NCI-H128 (cell line): Measurements from ENCODE around the gene CHRM2.
"Not testable (repeated sequence)": the region's sequence is repeated elsewhere in the genome, so short reads cannot be mapped to it uniquely, and the experiment has no call there.

Experiments
- DNase-seq: peaks from one replicate; lab custom pipeline; 2025; ENCODE audit not compliant: unreplicated experiment; lab: John Stamatoyannopoulos, UW

The CHRM2 gene

DNA sequence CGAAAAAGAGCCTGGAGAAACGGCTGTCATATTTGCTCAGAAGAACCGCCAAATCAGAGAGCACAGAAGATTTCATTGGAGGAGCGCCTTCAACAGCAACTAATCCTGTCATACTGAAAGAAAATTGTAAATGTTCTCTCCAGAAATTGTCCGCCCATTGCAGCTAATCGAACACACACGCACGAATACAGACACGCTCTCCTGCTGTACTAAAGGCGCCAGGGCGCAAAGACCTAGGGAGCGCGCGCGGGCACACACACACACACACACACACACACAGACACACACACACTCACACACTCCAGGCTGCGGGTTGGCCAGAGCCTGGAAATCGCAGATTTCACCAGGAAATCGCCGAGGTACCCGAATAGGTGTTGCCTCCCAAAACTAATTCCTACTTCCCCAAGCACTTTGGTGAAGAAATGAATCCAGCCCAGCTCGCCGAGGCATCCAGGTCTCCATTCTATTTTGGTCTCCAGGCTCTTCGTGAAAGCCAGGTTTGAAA lies at the start of gene CHRM2:
Gene CHRM2, plus strand, starts transcription at position 157 of the 505 bp plus-strand sequence. CDS start 146,214 bp downstream, outside the sequence.
- DNase-seq, result no peak

DNA sequence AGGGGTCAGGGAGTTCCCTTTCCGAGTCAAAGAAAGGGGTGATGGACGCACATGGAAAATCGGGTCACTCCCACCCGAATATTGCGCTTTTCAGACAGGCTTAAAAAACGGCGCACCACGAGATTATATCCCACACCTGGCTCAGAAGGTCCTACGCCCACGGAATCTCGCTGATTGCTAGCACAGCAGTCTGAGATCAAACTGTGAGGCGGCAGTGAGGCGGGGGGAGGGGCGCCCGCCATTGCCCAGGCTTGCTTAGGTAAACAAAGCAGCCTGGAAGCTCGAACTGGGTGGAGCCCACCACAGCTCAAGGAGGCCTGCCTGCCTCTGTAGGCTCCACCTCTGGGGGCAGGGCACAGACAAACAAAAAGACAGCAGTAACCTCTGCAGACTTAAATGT lies 37.1 kb upstream of the CHRM2 start:
- not testable (repeated sequence) for DNase-seq

DNA sequence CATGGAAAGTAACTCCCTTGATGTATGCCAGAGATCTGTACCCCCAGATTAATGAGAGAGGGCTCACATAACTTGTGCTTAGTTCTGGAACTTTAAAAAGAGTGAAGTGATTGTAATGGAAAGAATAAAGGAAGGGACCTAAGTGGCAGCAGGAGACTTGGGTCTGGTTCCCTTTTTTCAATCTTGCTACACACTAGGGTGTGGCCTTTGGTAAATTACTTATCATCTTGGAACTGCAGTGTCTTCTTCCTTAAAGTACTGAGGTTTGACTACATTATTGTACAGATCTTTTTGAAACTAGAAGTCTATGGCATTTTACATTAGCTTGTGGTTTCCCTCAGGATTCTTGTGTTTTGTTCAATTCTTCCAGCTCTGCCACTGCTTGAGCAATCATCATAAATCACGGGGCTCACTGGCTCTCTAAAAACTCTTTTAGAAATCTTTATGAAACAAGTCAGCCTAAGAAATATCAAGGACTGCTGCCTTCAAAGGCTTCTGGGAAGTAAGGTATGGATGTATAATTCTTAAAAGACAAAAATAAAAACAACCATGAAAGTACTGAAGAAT lies 22.5 kb upstream of the CHRM2 start:
- DNase-seq, result no peak

DNA sequence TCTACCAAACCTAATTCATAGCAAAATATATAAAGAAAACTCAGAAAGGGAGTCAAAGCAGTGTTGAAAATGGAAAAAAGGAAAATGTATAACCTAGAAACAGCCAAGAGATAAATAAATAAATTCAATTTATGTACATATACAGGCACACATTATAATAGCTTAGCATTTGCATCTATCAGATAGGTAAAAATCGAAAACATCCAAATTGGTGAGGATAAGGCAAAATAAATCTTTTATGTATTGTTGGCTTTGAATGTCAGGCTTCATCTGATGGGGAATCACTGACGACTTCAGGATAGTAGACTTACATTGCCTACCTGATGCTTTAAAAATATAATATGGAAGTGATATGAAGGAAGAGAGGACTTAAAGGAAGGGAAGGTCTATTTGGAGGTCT lies 20.6 kb upstream of the CHRM2 start:
- DNase-seq, result no peak

DNA sequence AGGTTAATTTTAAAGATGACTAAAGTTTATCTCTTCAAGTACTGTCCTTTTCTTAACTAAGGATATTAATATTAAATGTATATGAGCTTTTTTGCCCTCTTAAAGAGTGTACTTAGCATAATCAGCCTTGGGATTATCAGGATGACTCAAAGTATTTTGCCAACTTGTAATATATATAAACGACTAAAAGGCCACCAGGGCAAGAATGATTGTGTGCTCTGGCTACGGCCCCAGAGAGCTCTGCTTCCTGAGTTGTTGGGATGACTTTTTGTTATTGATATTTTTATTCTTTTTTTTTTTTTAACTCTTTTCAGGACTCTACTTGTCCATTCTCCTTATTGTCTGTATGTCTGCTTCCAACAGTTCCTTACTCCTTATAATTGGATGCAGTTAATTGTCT lies 14.8 kb upstream of the CHRM2 start:
- no peak for DNase-seq

DNA sequence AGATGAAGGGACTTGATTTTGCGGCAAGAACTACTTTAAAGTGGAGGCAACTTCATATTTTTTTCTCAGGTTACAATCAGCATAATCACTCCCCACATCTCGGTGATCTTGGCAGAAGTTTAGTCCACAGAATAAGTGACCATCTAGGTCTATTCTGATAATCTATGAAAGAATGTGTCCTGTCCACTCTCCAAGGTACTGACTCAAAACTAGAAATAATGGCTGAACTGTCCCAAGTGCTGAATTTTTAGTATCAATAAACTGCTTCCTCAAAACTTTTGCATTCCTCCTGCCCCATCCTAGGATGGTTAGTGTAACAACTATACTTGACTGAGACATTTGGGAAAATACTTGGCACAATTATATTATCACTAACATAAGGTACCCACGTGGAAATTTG lies 10.9 kb upstream of the CHRM2 start:
- DNase-seq, result no peak

DNA sequence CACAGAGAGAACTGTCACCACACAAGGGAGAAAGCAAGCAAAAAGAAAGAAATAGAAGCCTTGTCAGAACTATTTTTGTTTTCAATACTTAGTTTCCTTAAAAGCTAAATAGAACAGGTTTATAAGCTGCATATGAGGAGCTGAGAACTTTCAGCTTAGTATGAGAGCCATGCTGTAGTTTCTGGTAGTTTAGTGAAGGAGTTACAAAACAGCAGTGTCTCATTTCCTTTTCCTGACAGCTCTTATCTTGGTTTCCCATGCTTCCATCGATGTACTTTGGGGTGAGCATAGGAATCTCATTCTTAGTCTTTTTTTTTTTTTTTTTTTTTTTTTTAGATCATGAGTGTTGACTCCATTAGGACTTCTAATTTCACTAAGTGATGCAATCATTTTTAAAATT lies 8.6 kb upstream of the CHRM2 start:
- DNase-seq, result no peak

DNA sequence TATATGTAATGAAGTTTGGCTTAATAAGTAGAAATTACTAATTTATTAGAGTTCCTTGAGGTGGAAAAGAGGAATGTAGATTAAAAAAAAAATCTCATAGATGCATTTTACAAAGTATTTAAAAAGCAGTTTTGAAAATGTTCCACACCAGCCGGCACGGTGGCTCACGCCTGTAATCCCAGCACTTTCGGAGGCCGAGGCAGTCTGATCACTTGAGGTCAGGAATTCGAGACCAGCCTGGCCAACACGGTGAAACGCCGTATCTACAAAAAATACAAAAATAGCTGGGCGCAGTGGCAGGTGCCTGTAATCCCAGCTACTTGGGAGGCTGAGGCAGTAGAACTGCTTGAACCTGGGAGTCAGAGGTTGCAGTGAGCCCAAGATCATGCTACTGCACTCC lies 3.2 kb upstream of the CHRM2 start:
- DNase-seq, result no peak

DNA sequence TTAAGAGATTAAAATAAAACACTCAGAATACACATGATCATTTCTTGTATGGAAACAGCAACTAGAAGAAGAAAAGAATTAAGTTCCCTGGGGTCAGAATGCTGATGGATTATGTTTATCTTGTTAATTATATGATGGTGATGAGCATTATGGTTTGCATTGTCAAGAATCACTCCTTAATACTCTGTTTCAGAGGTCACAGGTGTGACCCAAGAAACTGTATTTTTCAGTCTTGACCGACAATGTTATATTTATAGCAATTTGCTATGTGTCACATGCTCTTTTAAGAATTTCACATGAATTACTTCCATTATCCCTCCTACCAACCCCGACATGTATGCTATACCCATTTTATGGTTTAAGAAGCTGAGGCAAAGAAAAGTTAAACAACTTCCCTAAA lies 2.7 kb upstream of the CHRM2 start:
- no peak for DNase-seq

DNA sequence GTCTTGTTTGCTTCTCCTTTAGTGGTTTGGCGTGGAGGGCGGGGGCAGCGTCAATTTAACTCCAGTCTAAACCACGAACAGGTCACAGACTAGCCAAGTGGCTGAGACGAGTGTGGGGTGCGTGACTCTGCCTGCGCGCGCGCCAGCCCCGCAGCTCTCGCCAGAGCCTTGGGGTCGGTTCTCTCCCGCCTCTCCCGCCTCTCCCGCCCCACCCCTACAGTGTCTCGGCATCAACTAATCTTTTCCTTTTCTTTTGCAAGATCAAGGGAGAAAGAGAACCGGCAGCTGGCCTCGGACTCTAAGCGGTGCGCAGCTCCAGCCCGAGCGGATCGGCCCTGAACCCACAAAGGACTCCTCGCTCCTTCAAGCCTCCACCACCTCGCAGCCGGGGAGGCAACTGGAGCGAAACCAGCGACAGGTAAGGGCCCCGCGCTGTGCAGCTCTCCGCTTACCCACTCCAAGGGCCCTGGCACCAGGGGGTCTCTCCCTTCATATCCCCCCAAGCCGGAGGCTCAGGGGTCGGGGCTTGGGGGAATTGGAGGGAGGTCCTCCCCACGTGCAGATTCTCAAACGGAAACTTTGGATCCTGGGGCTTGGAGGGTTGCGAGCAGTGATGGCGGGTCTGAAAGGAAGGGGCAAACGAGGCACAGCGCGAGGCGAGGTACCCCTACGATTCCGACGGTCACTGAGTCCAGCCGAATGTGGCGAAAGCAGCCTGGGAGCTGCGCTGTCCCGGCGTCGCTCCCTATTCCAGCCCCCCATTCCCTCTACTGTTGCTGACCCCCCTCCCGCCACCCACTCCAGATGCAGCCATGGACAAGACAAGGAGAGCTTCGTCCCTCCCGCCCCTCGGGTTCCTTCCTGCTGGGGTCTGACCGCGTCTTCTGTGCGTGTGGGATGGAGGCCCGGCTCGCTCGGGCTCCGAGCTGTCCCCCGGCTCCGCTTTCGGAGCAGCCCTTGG lies 829 bp downstream of the CHRM2 start:
- no peak for DNase-seq

DNA sequence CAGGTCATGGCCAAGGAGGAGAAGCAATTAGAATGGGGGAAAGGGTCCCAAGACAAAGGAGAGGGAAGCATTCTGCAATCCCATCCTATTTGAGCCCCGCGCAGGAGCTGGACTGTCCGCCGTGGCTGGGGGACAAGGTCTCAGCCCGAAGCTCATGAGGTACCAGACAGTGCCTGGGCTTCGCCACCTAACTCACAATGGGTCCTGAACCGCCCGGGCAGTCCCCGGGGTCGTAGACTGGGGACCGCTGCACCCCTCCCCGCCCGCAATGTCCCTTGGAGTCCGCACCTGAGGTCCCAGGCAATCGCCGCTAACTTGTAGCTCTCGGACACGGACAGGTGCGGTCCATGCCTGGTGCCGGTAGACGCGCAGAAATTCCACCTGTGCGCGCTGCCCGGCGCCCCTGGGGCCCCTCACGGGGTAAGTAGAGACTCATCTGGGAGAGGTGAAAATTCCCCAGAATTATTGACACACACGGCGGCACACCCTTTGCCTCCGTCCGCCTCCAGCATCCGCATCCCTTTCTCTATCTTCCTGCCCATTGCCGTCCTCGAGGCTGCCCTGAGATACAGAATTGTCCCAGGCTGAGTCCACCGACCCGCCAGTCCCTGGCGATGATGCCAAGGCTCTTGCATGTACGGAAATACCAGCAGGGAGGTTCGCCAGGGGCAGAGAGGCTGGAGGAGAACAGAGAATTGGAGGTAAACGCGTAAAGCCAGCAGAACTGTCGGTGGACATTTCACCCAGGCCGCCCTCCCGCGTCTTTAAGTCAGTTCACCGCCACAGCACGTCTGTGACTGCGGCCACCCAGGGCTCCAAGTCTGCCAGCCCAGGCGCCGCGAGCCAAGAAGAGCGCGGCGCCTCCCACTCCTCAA lies 1.8 kb downstream of the CHRM2 start:
- no peak for DNase-seq

DNA sequence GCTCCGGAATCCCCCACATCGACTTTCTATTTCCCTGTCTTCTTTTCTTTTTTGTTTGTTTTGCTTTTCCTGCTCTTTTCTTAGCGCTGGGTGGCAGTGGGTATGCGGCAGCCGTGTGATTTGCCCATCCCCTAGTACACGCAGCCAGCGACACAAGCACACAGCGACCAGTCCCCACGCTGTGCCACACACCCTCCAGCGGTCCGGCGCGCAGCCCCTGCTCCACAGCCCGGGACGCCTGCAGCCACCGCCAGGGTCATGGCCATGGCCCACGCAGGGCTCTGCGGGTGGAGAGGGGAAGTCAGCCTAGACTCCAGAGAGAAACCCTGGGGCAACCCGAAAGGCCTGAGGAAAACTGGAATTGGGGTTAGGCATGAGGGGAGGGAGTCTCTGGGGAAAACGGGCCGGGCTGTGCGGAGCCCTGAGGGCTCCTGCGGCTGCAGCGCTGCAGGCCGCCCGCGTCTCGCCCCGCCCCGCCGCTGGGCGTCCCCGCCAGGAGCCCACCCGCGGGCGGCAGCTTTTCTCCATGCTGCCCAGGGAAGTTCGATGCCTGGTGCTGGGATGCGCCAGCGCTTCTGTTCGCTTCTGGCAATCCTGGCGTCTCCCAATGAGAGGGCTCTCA lies 2.5 kb downstream of the CHRM2 start:
- no peak for DNase-seq

DNA sequence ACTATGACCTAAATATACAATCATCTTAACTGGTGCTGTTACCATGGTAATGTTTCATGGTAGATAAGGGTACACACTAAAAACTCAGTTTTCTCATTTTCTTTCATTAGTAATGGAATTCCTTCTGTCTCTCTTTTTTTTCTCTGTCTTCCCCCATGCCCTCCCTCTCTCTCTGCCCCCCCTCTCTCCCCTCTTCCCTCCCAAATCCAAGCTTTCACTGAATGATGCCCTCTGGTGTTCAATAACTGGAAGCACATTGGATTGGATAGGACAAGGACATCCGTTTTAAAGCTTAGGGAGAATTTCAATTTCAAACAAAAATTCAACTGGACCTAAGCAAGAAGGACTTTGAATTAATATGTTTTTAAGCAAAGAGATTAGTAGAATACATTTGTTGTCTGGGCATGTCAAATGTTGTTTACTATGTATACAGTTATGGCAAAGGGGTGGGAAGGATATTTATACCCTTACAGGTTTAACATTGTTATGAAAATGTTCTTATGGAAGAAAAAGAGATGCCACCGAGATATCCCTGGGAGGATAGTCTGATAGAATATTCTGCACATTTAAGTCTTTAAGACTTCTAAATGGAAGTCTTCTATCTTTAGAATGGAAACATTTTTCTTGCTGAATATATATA lies 6.1 kb downstream of the CHRM2 start:
- DNase-seq, result no peak

DNA sequence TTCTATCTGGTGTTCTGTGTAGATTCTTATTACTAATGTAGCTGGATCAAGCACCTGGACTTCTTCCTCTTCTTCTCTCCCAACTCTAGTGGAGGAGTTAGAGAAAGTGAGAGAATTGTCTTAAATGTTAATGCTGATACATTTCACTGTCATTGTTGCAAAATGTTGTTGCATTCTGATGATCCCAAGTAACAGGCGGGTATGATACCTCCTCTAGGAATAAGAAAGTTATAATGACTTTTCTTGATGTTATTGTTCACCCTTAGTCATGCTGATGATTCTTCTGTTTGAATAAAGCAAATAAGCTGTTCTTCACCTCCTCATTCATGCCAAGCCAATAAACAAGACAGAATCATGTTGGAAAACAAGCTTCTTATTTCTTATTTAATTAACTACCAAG lies 9.1 kb downstream of the CHRM2 start:
- no peak for DNase-seq

DNA sequence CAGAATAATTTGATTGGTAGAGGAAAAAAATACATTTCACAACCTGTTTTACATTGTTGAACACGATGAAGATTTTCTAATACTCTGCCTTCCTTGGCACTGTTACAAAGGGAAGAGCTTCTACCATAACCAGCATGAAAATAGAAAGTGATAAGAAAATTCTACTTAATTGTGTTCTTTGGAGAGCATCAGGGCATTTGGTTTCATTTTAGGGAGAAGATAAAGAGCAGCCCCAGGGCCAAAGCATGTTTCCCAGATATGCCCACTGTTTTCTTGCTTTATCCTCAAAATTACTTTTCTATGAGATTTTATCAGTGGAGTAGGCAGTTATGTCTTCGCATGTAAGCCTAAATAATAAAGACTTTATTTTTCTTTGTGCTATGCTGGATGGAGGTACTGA lies 9.5 kb downstream of the CHRM2 start:
- DNase-seq, result no peak

DNA sequence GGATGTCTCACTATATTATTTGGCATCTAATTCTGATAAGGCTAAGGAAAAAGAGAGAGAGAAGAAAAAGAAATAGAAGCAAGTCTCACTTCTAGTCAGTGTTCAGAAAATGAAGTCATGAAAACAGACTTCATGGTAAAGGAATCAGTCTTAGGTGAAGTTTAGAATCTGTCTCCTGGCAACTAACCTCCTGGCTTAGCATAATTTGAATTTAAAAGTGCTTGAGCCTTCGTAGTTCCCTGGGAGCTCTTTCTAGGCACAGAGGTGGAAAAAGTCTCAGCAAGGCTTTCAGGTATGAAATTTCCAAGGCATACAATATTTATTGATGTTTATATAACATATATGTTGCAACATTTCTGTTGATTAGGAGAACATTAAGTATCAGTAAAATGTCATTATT lies 10.4 kb downstream of the CHRM2 start:
- no peak for DNase-seq

DNA sequence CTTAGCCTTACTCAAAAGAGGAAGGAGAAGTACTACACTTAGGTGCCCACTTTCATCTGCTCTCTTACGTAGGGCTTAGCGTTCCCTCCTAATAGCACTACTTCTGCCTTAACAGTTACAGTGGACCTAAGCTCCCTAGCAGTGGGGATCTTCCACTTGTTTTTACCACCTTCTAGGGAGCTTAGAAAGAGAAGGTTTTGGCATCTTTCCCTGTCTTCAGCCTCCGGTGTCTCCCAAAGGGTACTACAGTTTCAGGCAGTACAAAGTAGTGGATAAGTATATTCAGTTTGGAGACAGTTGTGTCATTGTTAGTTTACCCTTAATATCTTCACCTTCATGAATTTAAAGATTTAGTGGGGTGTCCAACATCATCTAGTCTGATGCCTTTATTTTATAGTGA lies 14.6 kb downstream of the CHRM2 start:
- DNase-seq, result no peak

DNA sequence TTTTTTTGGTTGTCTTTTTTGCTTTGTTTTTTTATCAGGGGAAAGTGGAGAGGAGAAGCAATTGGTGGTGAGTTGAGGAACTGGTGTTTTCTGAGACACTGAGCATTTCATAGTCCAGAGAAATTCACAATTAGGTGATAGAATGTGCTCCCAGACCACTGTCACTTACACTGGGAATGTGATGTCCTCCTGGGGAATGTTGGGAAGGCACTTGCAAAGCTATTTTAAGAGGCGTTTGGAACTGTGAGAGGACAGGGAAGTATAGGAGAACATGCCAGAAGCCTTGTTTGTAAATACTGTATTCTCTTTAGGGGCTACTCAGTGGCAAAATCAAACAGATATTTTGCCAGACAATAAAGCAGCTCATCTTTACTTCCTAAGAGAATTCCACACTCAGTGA lies 16.0 kb downstream of the CHRM2 start:
- no peak for DNase-seq

DNA sequence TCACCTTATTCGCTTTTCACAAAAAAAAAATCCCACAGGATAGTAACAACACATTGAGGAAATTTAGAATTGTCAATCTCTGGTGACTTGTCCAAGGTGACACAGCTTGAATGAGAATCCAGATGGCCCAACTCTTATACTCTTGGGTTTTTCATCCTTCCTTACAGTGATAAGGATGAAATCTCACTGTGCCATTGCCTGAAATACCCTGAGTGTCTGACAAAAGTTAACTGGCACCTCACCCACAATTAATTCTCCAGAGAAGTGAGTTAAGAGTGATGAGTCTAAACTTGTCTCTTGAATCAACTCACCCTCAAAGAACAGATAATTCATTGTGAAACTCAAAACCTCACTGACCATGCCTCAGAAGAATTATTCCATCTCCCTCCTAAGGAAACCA lies 18.9 kb downstream of the CHRM2 start:
- DNase-seq, result no peak

DNA sequence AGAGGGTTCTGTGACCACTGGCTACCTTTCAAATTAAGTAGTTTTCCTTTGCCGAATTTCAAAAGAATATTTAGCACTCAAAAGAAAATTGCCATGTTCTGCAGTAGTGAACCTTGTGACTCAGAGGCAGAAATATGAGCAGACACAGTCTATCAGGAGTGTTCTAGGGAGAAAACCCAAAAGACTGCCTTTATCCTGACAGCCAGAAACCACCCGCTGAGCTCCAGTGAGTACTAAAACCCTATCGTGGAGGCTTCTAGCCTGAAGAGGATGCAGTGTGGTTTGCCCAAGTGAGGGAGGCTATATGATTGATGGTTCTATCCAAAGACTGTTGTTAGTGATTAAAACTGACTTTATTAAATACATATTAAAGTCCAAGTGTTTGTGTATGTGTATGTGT lies 21.9 kb downstream of the CHRM2 start:
- no peak for DNase-seq

DNA sequence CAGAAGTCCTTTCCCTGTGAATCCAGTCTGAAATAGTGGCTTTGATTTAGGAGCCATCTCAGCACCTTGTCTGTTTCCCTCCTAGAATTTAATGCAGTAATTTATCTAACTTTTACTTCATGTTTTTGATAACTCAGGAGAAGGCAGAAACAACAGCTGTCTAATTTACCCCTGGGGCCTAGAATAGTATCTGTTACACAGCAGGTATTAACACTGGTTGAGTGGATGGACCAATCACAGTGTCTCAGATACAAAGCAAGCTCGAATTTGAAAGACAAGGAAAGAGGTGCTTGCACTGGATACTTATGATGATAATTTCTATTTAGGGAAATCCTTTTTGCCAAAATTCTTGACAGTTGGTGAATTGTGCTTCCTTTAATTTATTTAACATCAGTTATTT lies 23.4 kb downstream of the CHRM2 start:
- no peak for DNase-seq
